ENCODE results near the gene NFASC.

NFASC gene

GRCh38 chr1:204891860-204892259, 21.2 kb downstream of the NFASC start:
- peak; percentile 35 for DNase-seq

DNA sequence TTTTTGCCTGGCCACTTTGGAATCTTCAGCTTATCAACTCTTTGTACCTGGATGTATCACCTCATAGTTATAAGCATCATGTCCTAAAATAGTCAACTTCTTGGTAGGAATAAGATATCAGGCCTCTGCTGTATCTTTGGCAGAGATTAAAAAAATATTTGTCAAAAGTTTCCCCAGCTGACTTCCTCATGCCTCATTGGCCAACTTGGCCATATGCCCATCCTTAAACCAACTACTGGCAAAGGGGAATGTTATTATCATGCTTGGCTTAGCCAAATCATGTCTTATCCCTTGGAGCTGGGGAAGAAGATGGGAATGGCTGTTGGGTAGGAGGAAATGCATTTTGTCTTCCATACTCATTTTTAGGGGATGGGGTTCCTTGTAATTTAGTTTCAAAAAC, 23.4 kb downstream of the NFASC start:
- peak; percentile 19 for DNase-seq

- no peak for DNase-seq
Observed at GRCh38 chr1:204894606-204895005, 23.9 kb downstream of the NFASC start.

DNA sequence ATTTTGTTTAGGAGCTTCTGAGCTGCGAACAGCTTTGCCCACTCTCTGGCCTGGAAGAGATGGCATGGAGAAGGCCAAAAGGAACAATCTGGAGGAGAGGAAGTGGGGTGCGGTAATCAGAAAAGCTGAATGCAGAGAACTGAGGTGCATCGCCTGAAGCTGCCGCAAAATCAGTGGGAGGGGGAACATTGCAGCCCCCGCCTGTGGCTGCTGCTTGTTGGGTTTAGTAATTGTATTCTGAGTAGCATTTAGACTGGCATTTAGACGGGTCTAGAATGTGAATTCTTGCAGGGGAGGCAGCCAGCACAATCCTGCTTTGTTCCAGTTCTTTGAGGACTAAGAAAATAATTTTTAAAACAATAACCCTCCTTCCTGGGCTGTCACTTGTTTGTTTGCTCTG, 25.4 kb downstream of the NFASC start:
- DNase-seq: no peak

DNA sequence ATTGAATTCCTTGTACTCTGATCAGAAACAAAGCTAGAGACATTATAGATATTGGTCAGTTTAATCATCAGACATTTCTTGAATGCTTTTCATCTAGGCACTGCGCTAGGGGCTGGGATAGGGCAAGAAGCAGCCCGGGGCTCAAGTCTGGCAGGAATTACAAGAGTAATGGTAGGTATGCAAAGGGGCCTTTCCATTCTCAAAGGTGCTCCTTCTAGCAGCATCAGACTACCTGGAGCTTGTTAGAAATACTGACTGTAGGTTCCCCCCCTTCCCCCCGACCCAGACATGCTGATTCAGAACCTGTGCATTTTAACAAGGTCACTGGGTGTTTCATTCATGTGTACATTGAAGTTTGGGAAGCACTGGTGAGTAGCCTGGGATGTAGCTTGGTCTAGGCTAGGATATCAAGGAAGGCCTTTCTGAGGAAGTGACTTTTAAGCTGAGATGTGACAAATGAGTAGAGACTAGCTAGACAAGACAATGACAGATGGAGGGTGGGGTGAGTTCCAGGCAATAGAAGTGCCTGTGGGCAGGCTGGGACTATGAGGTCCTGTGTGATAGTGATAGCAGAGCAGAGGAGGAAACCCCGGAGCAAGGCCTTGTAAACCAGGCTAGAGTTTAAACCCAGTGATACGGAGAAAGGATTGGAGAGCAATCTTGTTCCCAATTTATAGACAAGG, 26.3 kb downstream of the NFASC start:
- no peak for DNase-seq

- DNase-seq: no peak
Observed at GRCh38 chr1:204900721-204901120, 30.1 kb downstream of the NFASC start.

- no peak for DNase-seq
Observed at GRCh38 chr1:204902671-204903070, 32.0 kb downstream of the NFASC start.

DNA sequence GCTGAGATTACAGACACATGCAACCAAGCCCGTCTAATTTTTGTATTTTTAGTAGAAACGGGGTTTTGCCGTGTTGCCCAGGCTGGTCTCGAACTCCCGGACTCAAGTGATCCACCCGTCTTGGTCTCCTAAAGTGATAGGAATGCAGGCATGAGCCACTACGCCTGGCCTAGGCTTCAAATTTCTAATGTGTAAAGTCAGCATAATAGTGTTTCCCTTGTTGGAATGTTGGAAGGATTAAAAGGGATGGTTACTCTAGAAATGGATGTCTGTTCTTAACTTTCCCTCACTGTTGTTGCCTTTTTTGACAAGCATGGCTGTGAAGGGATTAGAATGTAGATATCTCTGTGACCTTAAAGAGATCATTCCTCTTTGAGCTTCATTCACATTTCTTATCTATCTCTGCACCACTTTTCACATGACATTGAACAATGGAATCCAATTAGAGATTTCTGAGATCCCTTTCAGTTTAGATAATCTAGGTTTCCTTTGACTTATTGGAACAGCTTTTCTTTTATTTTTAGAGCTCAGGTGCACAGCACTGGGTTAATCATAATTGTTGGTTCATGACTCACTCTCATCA, 33.7 kb downstream of the NFASC start:
- no peak for DNase-seq

DNA sequence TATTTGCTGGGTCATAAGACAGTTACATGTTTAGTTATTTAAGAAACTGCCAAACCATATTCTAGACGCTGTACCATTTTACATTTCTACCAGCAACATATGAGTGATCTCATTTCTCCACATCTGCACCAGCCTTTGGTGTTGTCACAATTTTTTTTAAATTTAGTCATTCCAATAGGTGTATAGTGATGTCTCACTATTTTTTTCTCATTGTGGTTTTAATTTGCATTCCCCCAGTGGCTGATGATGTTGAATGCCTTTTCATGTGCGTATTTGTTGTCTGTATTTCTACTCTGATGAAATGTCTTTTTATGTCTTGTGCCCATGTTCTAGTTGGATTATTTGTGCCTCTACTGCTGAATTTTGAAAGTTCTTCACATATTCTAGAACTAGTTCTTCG, 38.4 kb downstream of the NFASC start:
- DNase-seq: peak; percentile 11

DNA sequence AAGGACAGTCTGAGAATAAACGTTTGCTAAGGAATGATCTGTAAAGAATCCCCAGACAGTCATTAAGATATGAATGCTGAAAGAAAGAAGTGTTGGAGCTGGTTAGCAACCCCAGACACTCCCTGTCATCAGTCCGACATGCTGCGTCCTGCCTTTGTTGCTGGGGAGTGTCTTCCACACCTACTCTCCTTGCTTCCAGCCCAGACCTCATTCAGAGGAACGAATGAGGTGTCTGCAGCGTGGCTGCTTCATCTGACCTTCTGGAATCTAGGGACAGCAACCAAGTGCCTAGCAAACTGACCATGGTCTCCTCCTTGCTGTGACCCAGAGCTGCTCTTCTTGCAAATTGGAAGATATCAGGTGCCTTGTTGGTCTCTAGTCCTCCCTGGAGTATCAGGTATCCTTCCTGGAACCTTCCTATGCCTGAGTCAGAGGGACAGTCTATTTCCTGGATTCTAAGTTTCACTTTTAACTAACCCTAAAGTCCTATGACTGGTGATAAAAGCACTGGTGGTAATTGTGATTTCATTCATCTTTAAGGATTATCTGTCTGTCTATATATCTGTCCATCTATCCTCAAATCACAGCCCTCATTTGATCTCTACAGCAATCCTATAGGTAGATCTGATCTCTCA, 45.3 kb downstream of the NFASC start:
- no peak for DNase-seq

GRCh38 chr1:204917802-204918201, 47.1 kb downstream of the NFASC start:
- DNase-seq: no peak

DNA sequence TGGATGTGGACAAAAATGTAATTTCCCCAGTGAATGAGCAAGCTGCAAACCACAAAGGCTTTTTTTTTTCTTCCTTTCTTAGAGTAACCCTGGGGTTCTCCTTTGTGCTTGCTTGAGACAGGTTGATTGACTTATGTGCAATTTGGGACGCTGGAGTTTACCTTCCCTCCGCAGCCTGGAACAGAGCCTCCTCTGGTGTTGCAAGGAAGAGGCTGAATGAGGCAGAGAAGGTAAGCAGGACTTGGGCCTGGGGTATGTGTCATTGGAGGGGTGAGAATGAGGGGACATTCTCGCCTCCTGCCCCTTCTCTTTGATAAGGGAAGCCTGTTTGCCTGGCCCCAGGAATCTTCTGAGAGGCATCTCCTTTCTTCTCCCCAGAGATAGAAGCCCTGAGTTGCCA, 49.8 kb downstream of the NFASC start:
- no peak for DNase-seq

DNA sequence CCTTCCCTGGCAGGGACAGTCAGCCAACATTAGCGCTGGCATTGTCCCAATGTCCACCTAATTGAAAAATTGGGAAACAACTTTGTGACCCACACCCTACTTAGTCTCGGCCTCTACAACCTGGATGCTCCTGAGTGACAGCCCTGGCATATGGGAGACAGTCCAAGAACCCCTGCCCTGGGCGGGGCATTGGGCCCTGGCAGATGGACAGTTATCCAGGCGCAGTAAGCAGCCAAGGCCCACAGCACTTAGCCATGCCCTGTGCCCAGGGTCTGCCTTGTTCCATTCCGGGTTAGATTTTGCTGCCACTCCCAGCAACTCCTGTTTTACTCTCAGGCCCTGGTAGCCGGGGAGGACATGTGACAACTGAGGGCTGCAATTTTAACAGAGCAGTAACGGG, 50.3 kb downstream of the NFASC start:
- DNase-seq: no peak

DNA sequence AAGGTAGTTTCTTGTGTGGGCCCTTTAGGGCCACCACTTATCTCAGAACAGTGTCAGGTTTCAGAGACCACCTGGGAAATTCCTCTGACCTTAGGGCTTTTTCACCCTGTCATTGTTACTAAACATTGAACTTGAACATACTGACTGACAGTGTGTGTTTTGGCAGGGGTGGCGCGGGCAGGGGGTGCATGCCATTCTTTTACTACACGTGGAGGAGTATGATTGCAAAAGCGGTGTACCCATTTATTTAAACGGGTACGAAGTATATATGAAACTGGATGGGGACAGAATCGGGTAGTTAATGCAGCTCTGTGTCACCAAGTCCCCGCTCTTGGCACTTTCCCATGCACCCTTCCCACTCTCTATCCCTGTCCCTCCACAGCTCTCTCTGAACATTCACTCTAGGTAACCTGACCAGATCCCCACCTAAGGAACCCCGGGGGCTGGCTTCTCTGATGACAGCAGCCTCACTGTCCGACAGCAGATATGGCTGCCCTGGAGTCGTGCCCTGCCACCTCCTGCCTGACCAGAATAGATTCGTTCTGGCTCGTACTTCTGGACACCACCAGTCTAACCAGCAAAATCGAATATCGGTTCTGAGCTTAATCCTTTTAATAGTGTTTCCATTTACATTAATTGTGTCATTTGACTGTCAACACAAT, 51.3 kb downstream of the NFASC start:
- no peak for DNase-seq

- DNase-seq: no peak
Observed at GRCh38 chr1:204923201-204923600, 52.5 kb downstream of the NFASC start.

DNA sequence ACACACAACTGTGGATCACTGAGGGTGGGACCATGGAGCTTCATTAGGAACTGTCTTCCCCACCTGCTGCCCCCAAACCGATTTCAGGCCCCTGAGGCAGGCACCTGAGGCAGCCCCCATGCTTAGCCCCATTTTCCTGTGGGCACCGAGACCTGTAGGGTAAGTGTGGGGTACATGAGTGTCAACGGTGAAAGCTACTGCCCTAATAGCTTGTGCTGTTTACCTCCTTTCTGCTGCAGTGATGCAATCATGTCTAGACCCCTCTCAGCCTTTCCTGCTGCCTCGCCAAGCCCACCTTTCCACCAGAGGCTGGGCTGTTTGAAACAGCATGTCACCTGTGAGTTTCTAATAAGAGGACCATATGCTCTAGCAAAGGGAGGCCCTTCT, 53.0 kb downstream of the NFASC start:
- no peak for DNase-seq

DNA sequence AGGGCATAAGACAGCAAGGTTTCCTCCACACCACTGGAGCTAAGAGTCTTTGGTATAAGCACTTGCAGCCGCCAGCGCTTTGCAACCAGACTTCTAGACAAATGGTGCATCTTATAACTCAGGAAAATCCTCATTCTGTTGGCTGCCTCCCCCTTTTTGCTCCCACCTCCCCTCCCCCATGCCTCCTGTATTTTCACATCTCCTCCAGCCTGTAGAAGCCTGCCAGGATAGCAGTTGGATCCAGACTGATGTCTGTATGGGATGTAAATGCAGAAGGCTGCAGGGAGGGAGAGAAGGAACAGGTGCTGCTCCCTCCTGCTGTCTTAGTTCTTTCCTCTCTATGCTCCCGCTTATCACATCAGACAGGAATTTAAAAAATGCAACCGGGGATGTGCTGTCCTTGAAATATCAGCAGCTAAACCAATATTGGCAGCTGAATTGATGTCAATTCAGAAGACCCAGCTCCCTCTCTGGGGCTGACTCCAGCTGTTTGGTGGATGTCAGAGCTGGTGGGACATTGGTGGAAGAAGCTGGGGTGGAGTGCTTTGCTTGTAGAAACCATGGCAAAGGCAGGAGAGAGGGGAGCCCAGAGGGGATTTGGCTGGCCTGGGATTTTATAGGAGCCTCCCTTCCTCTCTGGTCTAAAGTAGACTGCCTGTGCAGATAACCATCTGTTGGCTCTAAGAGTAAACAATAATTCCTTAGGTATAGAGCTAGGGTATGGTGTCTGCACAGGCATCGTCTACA, 53.5 kb downstream of the NFASC start:
- DNase-seq: peak; percentile 30

DNA sequence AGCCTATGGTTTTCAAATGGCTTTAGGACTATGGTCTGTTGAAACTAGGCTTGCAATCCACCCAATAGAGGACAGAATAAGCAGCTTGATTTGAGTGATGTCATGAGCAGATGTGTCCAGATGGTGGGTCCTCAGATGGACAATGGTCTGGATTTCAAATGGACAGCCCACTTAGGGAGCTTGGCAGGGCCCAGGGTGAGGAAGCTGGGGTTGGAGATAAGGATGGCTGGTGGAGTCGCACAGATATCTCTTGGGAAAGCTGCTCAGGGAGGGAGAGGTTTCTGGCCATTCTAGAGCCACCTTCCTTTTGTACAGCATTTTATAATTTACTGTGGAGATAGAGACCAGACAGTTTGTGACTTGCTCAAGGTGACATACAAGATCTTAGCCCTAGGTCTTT, 55.0 kb downstream of the NFASC start:
- DNase-seq: no peak

DNA sequence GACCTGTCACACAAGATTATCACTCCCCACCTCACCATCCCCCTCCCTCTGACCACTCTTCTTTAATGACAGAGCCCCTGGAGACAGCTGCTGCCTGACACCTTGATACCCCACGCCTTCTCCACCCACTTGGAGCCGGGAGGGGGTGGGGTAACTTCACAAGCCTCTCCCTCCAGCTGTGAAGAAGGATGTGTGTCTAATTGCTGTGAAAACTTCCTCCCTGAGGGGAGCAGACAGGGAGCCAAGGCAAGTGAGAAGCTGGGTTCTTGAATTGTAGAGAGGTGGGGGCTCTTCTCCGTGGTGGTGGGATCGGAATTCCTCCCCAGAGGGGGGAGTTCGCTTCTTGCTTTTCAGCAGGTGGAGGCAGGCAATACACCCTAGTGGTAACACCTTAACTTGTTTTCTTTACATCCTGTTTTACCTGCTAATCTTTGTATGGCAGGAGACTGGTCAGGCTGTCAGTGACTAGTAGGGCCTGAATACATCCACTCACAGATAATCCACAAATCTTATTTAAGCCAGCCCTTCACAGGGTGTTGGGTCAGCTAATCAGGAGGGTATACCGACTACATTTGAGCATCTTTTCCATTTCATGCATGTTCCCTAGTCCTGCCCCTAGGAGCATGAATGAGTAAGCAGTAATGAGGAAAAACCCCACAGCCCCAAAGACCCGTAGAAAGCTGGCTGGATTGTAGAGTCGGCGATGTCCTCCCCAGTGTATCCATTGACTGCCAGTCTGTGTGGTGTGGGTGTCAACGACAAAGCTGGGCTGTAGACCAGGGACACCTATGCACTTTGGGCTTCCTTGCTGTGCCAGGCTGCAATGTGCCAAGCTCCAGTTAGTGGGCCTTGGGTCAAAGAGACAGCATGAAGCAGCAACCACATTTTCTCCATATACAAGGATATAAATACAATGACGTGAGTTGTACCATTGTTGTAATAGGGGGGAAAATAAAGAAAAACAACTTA, 57.3 kb downstream of the NFASC start:
- no peak for DNase-seq

DNA sequence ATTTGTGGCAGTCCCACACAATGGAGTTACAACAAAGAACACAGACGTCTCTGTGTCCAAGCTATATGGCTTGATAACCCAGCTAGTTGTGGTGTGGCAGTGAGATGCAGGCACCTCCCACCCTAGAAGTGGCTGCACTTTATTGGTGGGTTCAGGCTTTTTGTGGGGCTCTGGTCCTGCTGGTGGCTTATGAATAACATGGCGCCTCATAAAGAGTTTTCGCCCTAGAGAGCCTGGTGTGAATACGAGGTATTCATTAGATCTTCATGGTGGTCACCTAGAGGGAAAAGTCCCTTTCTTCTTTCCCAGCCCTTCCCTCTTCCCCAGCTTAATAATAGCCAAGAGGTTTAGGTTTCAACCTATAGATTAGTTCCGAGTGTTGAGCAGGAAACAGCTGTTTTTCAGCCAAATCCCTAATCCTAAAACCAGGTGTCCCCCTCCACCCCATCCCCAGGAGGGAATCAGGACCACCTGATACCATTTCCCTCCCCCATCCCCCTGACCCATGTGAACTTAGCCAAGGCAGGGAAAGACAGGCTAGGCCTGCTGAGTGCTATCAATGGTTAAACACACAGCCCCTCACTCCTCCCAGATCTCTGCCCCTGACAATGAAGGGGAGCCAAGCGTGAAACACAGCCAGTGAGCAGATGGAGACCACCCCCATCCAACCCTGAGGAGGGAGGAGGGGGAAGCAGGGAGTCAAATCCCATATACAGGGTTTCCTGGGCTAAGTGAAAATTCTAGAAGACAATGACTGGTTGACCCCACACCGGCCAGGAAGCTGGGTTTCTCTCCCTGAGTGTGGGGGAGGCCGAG, 58.2 kb downstream of the NFASC start:
- DNase-seq: no peak

GRCh38 chr1:204929487-204930154, 59.0 kb downstream of the NFASC start:
- DNase-seq: no peak

All from fibroblast of skin of right quadriceps (primary cell).